NCI-H345 treated with DMSO at 0.1 percent for 48 hours (cell line): Measurements from ENCODE around the gene MROH9.

ENCODE experiments used
- DNase-seq: peaks from one replicate; lab custom pipeline; 2025; ENCODE audit not compliant: unreplicated experiment; lab: John Stamatoyannopoulos, UW

MROH9 gene

GRCh38 chr1:170964506-170964905 is 29.2 kb downstream of the MROH9 start:
- no peak for DNase-seq

GRCh38 chr1:170967042-170967910 is 31.9 kb downstream of the MROH9 start:
- DNase-seq = no peak

GRCh38 chr1:170970256-170970655 is 34.9 kb downstream of the MROH9 start:
- DNase-seq = no peak

- no peak for DNase-seq
Observed at GRCh38 chr1:170978371-170978910, 43.1 kb downstream of the MROH9 start.

GRCh38 chr1:170985406-170985805 is 50.1 kb downstream of the MROH9 start:
- DNase-seq = no peak

- no peak for DNase-seq
Observed at GRCh38 chr1:170986901-170987300, 51.6 kb downstream of the MROH9 start.

- no peak for DNase-seq
Observed at GRCh38 chr1:170987424-170987823, 52.1 kb downstream of the MROH9 start.

GRCh38 chr1:170993151-170993550 is 57.8 kb downstream of the MROH9 start:
- no peak for DNase-seq

GRCh38 chr1:170993717-170994116 is 58.4 kb downstream of the MROH9 start:
- DNase-seq = no peak

- no peak for DNase-seq
Observed at GRCh38 chr1:171014880-171015279, 79.5 kb downstream of the MROH9 start.

GRCh38 chr1:171017426-171017825 is 82.1 kb downstream of the MROH9 start:
- no peak for DNase-seq

GRCh38 chr1:171019971-171020370 is 84.6 kb downstream of the MROH9 start:
- DNase-seq = no peak

- no peak for DNase-seq
Observed at GRCh38 chr1:171032822-171033702, 97.7 kb downstream of the MROH9 start.

- DNase-seq = no peak
Observed at GRCh38 chr1:171037626-171038025, 102.3 kb downstream of the MROH9 start.

- DNase-seq = no peak
Observed at GRCh38 chr1:171038284-171038683, 103.0 kb downstream of the MROH9 start.

- DNase-seq = no peak
Observed at GRCh38 chr1:171048014-171048413, 112.7 kb downstream of the MROH9 start.

- DNase-seq = no peak
Observed at GRCh38 chr1:171052977-171053376, 117.6 kb downstream of the MROH9 start.

GRCh38 chr1:171055966-171056643 is 120.8 kb downstream of the MROH9 start:
- DNase-seq = no peak

- no peak for DNase-seq
Observed at GRCh38 chr1:171061425-171062143, 126.2 kb downstream of the MROH9 start.

- DNase-seq = no peak
Observed at GRCh38 chr1:171062902-171063301, 127.6 kb downstream of the MROH9 start.
